GM19099 (cell line): Measurements from ENCODE around the gene EEF1A1.

ENCODE experiments used
- POLR2A ChIP-seq: IDR thresholded peaks from 3 replicates; pipeline ENCODE4 v1.6.1; 2011; ENCODE audit warnings: low read depth; ENCODE audit not compliant: insufficient read length; ENCODE audit errors: extremely low read depth

The EEF1A1 gene

GRCh38 chr6:73511796-73512195, 9.0 kb downstream of the EEF1A1 start:
- no peak for TF ChIP-seq POLR2A

GRCh38 chr6:73509851-73510250, 11.0 kb downstream of the EEF1A1 start:
- TF ChIP-seq POLR2A = no peak

- TF ChIP-seq POLR2A = no peak
Observed at GRCh38 chr6:73508776-73509175, 12.1 kb downstream of the EEF1A1 start.

- TF ChIP-seq POLR2A = no peak
Observed at GRCh38 chr6:73506246-73506645, 14.6 kb downstream of the EEF1A1 start.

GRCh38 chr6:73505142-73505541, 15.7 kb downstream of the EEF1A1 start:
- TF ChIP-seq POLR2A = no peak

- TF ChIP-seq POLR2A = no peak
Observed at GRCh38 chr6:73504160-73504559, 16.7 kb downstream of the EEF1A1 start.

GRCh38 chr6:73503027-73503772, 17.6 kb downstream of the EEF1A1 start:
- no peak for TF ChIP-seq POLR2A

- TF ChIP-seq POLR2A = no peak
Observed at GRCh38 chr6:73497915-73498314, 22.9 kb downstream of the EEF1A1 start.

- no peak for TF ChIP-seq POLR2A
Observed at GRCh38 chr6:73491377-73491776, 29.5 kb downstream of the EEF1A1 start.

GRCh38 chr6:73487473-73487872, 33.4 kb downstream of the EEF1A1 start:
- no peak for TF ChIP-seq POLR2A

GRCh38 chr6:73484438-73484837, 36.4 kb downstream of the EEF1A1 start:
- TF ChIP-seq POLR2A = no peak

GRCh38 chr6:73481969-73482368, 38.9 kb downstream of the EEF1A1 start:
- no peak for TF ChIP-seq POLR2A

- TF ChIP-seq POLR2A = no peak
Observed at GRCh38 chr6:73477407-73477806, 43.4 kb downstream of the EEF1A1 start.

GRCh38 chr6:73476723-73477122, 44.1 kb downstream of the EEF1A1 start:
- TF ChIP-seq POLR2A = no peak

- TF ChIP-seq POLR2A = no peak
Observed at GRCh38 chr6:73471686-73472290, 49.0 kb downstream of the EEF1A1 start.
